Stimulated activated naive B cell treated with anti-CD40 and anti-IgM and Interleukin-4, amounts not matched to agents 10 μg/mL and 1 μg/mL and 100 μg/mL, for 72 hours (primary cell): ENCODE results near the gene CYP20A1.
"Not testable (repeated sequence)": the region's sequence is repeated elsewhere in the genome, so short reads cannot be mapped to it uniquely, and the experiment has no call there.

Experiments
- ATAC-seq, 2 donors: fragments of 150-1000 bp; cut with Tn5 transposase; replicated peaks; 2 replicates each; pipeline ENCODE4 v1.10.0; 2021; ENCODE audit warnings: moderate library complexity in 1 of 2
- DNase-seq: peaks from one replicate; pipeline ENCODE4 v3.0.0; 2021
- H3K27ac Mint-ChIP-seq: one replicate; pipeline ENCODE4 v1.8.0; 2022; ENCODE audit warnings: mild to moderate bottlenecking, mixed read lengths
- H3K27me3 Mint-ChIP-seq, 2 donors: one replicate each; pipeline ENCODE4 v1.8.0; 2022; ENCODE audit warnings: mixed read lengths in 2 of 2
- H3K36me3 Mint-ChIP-seq, 2 donors: one replicate each; pipeline ENCODE4 v1.8.0; 2022; ENCODE audit warnings: mixed read lengths in 2 of 2, mild to moderate bottlenecking in 1 of 2
- H3K4me1 Mint-ChIP-seq, 2 donors: one replicate each; pipeline ENCODE4 v1.8.0; 2022; ENCODE audit warnings: mixed read lengths in 2 of 2, mild to moderate bottlenecking in 1 of 2
- H3K4me3 Mint-ChIP-seq, 2 donors: one replicate each; pipeline ENCODE4 v1.8.0; 2022; ENCODE audit warnings: mild to moderate bottlenecking in 2 of 2, mixed read lengths in 2 of 2, moderate library complexity in 1 of 2
- H3K9me3 Mint-ChIP-seq, 2 donors: one replicate each; pipeline ENCODE4 v1.8.0; 2022; ENCODE audit warnings: mixed read lengths in 2 of 2, mild to moderate bottlenecking in 1 of 2

The CYP20A1 gene

GRCh38 chr2:203327901-203328759, 89.3 kb downstream of the CYP20A1 start, which contains the start of gene ABI2:
ABI2 (plus strand) TSS chr2:203328394; CDS start chr2:203328515, 121 bp downstream.
- Mint-ChIP-seq H3K9me3 (no peaks in the 10 kb centered on the region), H3K4me1 (peaks cover 12 to 25% of the 10 kb centered on the region in 2 donors), H3K27me3 (no peaks in the 10 kb centered on the region), H3K36me3 (peaks cover 0 to 3% of the 10 kb centered on the region in 2 donors), H3K27ac (peak within 1 kb of the TSS; percentile 89), H3K4me3 (peak within 1 kb of the TSS; percentile 80 to 87)
- ATAC-seq, result peak; percentile 74 to 76
- peak; percentile 52 for DNase-seq

- H3K27me3 Mint-ChIP-seq, result no peaks in the 10 kb centered on the region
- DNase-seq (peak; percentile 24), ATAC-seq (peak; percentile 64 to 65)
- peak overlapping the region; percentile 76 for H3K27ac Mint-ChIP-seq
- H3K4me3 Mint-ChIP-seq, result peak overlapping the region; percentile 80 to 87
- H3K36me3 Mint-ChIP-seq, result peaks cover 0 to 3% of the 10 kb centered on the region in 2 donors
- peaks cover 12 to 25% of the 10 kb centered on the region in 2 donors for H3K4me1 Mint-ChIP-seq
- no peaks in the 10 kb centered on the region for H3K9me3 Mint-ChIP-seq
Measured at GRCh38 chr2:203328760-203329540, 90.1 kb downstream of the CYP20A1 start.

- no peak for DNase-seq
- no peak overlapping the region for H3K27ac Mint-ChIP-seq
Measured at GRCh38 chr2:203330434-203330833, 91.6 kb downstream of the CYP20A1 start.

GRCh38 chr2:203338322-203338721, 99.5 kb downstream of the CYP20A1 start:
- no peak for DNase-seq
- Mint-ChIP-seq H3K4me3 (no peak overlapping the region), H3K9me3 (no peaks in the 10 kb centered on the region), H3K36me3 (peaks cover 4 to 10% of the 10 kb centered on the region in 2 donors), H3K27me3 (no peaks in the 10 kb centered on the region), H3K4me1 (no peaks in the 10 kb centered on the region), H3K27ac (no peak overlapping the region)
- ATAC-seq, result no peak

More at GRCh38 chr2:203330434-203330833, 91.6 kb downstream of the CYP20A1 start:
- H3K4me3 Mint-ChIP-seq, result no peak overlapping the region
- no peaks in the 10 kb centered on the region for H3K27me3 Mint-ChIP-seq
- H3K36me3 Mint-ChIP-seq, result peaks cover 3% of the 10 kb centered on the region in 2 donors
- peaks cover 12 to 25% of the 10 kb centered on the region in 2 donors for H3K4me1 Mint-ChIP-seq
- no peak for ATAC-seq
- H3K9me3 Mint-ChIP-seq, result no peaks in the 10 kb centered on the region

GRCh38 chr2:203340791-203341487, 102.1 kb downstream of the CYP20A1 start:
- no peaks in the 10 kb centered on the region for H3K9me3 Mint-ChIP-seq
- DNase-seq (no peak), ATAC-seq (no peak)
- no peak overlapping the region for H3K4me3 Mint-ChIP-seq
- no peak overlapping the region for H3K27ac Mint-ChIP-seq
- peaks cover 14% of the 10 kb centered on the region in 2 donors for H3K36me3 Mint-ChIP-seq
- H3K4me1 Mint-ChIP-seq, result no peaks in the 10 kb centered on the region
- H3K27me3 Mint-ChIP-seq, result no peaks in the 10 kb centered on the region

- Mint-ChIP-seq H3K9me3 (no peaks in the 10 kb centered on the region), H3K27me3 (no peaks in the 10 kb centered on the region), H3K4me1 (no peaks in the 10 kb centered on the region), H3K27ac (no peak overlapping the region), H3K4me3 (no peak overlapping the region), H3K36me3 (peaks cover 11 to 16% of the 10 kb centered on the region in 2 donors)
- ATAC-seq (no peak), DNase-seq (no peak)
Measured at GRCh38 chr2:203341741-203342310, 103.0 kb downstream of the CYP20A1 start.

- H3K36me3 Mint-ChIP-seq, result peaks cover 11 to 16% of the 10 kb centered on the region in 2 donors
- H3K9me3 Mint-ChIP-seq, H3K27me3 Mint-ChIP-seq, DNase-seq, H3K4me1 Mint-ChIP-seq, ATAC-seq, H3K4me3 Mint-ChIP-seq, H3K27ac Mint-ChIP-seq: not testable (repeated sequence)
Measured at GRCh38 chr2:203342374-203342773, 103.6 kb downstream of the CYP20A1 start.

- H3K4me3 Mint-ChIP-seq, result no peak overlapping the region
- H3K36me3 Mint-ChIP-seq, result peaks cover 12 to 15% of the 10 kb centered on the region in 2 donors
- no peaks in the 10 kb centered on the region for H3K9me3 Mint-ChIP-seq
- H3K4me1 Mint-ChIP-seq, result no peaks in the 10 kb centered on the region
- ATAC-seq (no peak), DNase-seq (no peak)
- no peaks in the 10 kb centered on the region for H3K27me3 Mint-ChIP-seq
- H3K27ac Mint-ChIP-seq, result no peak overlapping the region
Measured at GRCh38 chr2:203344667-203345066, 105.8 kb downstream of the CYP20A1 start.

GRCh38 chr2:203346612-203347011, 107.8 kb downstream of the CYP20A1 start:
- ATAC-seq (no peak), DNase-seq (no peak)
- no peak overlapping the region for H3K27ac Mint-ChIP-seq
- H3K4me3 Mint-ChIP-seq, result no peak overlapping the region
- H3K9me3 Mint-ChIP-seq, result no peaks in the 10 kb centered on the region
- no peaks in the 10 kb centered on the region for H3K4me1 Mint-ChIP-seq
- H3K27me3 Mint-ChIP-seq, result no peaks in the 10 kb centered on the region
- H3K36me3 Mint-ChIP-seq, result peaks cover 12 to 13% of the 10 kb centered on the region in 2 donors

- DNase-seq (no peak), ATAC-seq (no peak)
- Mint-ChIP-seq H3K27me3 (no peaks in the 10 kb centered on the region), H3K36me3 (peaks cover 12 to 13% of the 10 kb centered on the region in 2 donors), H3K9me3 (no peaks in the 10 kb centered on the region), H3K27ac (no peak overlapping the region), H3K4me3 (no peak overlapping the region), H3K4me1 (no peaks in the 10 kb centered on the region)
Measured at GRCh38 chr2:203347375-203347774, 108.6 kb downstream of the CYP20A1 start.

GRCh38 chr2:203352604-203353255, 113.9 kb downstream of the CYP20A1 start:
- ATAC-seq, result no peak
- H3K36me3 Mint-ChIP-seq, result peaks cover 7 to 8% of the 10 kb centered on the region in 2 donors
- no peaks in the 10 kb centered on the region for H3K4me1 Mint-ChIP-seq
- H3K27me3 Mint-ChIP-seq, result no peaks in the 10 kb centered on the region
- no peak for DNase-seq
- H3K27ac Mint-ChIP-seq, result no peak overlapping the region
- no peaks in the 10 kb centered on the region for H3K9me3 Mint-ChIP-seq
- no peak overlapping the region for H3K4me3 Mint-ChIP-seq

- peaks cover 6 to 16% of the 10 kb centered on the region in 2 donors for H3K36me3 Mint-ChIP-seq
- H3K4me3 Mint-ChIP-seq, result no peak overlapping the region
- no peaks in the 10 kb centered on the region for H3K4me1 Mint-ChIP-seq
- no peak for DNase-seq
- H3K27me3 Mint-ChIP-seq, result no peaks in the 10 kb centered on the region
- no peak for ATAC-seq
- no peak overlapping the region for H3K27ac Mint-ChIP-seq
- peaks cover 0 to 4% of the 10 kb centered on the region in 2 donors for H3K9me3 Mint-ChIP-seq
Measured at GRCh38 chr2:203354966-203355365, 116.1 kb downstream of the CYP20A1 start.
